Measurements from ENCODE around the gene EFCAB6.

EFCAB6 gene

DNA sequence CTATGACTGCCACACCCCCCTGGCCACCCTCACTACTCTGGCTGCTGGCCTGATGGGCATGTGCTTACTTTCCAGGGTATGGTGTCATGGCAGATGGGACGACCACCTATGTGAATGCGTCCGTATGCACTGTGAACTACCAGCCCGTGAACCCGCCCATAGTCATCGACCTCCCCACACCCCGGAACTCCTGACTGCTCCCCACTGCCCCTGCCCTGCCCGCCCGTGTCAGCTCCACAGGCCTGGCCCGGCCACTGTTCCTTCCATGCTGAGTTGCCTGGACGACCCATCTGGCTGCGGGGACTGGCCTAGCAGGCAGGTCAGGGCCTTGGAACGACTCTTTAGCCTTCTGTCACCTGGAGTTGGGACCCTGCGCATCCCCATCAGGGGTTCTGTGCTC is 306.7 kb downstream of the EFCAB6 start:
- no peak for DNase-seq (ENCODE audit: low spot score)

DNA sequence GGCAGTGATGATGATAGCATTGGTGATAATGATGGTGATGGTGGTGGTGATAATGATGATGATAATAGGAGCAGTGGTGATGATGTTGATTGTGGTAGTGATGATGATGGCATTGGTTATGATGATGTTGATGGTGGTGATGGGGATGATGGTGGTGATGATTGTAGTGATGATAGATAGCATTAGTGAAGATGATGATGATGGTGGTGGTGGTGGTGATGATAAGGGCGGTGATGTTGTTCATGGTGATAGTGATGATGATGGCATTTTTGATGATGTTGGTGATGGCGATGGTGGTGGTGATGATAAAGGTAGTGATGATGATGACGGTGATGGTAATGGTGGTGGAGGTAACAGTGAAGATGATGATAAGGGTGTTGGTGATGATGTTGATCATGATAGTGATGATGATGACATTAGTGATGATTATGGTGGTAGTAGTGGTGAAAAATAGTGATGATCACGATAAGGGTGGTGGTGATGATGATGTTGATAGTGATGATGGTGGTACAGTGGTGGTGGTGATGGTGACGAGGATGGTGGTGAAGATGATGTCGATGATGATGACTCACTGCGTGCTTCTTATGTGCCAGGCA is 307.3 kb downstream of the EFCAB6 start:
- no peak for DNase-seq (ENCODE audit: low spot score)

DNA sequence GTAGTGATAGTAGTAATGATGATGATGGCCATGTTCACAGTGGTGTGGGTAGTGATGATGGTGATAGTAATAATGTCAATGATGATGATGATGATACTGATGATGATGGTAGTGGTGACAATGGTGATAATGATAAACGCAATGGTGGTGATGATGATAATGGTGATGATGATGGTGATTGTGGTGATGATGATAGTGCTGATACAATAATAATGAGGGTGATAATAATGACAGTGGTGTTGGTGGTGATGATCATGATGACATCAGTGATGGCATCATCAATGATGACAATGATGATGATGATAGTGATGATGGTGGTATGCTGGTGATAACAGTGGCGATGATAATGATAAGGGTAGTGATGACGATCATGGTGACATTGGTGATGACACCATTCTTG is 308.0 kb downstream of the EFCAB6 start:
- no peak for DNase-seq (ENCODE audit: low spot score)

DNA sequence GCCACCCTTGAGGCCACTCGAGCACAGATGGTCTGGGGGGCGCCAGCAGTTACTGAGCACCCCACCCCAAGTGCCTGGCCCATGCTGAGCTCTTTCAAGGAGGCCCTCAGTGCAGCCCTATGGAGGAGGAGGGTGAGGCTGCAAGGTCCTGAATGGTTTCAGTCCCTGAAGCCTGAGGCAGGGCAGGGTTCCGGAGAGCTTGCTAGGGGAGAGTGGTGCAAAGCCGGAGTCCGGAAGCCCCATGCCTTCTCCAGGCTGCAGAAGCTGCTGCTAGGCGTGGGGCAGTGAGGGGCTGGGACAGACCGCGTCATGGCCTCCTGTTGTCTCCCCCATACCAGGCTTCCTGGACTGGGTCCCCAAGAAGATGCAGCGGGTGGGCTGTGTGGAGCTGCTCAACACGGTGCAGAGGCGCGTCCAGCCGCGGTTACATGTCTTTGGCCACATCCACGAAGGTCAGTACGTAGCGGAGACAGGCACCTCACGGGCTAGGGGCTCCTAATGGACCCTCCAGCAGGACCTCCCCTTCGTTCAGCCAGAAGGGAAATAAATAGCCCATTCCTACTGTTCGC is 309.7 kb downstream of the EFCAB6 start:
- no peak for DNase-seq (ENCODE audit: low spot score)

DNA sequence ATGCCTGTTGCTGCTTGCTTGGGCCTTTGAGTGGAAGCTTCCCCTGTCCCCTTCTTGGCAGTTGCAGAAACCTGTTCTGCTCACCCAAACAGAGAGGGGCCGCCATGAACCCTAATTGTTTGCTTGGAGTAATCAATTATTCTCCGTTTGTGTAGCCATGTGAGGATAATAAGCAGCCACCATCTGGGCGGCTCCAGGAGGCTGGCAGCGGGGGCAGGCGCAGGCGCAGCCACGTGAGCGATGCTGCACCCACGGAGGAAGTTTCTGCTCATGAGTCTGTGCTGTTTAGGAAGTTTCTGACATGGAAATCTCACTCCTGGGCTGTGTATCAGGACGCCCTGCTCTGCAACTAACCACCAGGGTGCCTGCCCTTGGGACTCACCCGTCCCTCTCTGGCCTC is 310.2 kb downstream of the EFCAB6 start:
- DNase-seq (ENCODE audit: low spot score) = no peak

DNA sequence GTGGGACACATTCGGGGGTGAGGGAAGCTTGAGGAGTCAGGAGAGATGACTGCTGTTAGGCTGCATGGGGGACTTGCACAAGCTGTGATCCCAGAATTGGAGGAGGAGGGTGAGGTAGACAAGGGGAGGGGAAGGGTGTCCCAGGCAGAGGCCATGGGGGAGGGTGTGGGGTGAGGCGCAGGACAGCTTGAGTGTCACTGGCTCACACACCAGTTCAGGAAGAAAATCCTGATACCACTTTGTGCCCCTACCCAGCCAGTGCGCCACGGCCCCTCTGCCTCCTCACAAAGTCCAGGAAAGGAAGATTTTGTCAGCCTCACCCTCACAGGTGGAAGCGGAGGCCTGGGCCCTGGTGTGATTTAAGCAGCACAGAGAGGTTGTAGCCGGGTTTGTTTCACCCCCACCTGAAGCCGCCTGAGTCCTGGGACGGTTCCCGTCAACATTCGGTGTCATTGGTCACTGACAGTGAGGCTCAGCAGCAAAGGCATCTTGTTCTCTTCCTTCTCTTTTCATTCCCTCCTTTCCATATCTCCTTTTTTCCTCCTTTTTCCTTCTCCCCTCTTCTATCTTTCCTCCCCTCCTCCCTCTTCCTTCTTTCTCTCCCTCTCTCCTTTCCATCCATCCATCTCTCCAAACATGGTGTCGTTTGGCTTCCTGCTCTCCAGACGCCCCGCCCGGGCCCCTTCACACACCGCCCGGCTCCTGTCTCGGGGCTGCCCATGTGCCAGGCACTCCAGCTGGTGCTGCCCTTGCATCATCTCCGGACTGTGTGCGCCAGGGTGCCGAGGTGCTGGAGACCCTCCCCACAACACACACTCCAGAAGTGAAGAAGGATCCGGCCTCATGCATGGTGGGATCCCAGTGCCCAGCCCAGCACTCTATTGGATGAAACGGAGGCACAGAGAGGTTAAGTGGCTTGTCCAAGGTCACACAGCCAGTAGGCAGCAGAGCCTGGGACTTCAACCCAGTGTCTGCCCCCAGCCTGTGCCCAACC is 311.0 kb downstream of the EFCAB6 start:
- no peak for DNase-seq (ENCODE audit: low spot score)

DNA sequence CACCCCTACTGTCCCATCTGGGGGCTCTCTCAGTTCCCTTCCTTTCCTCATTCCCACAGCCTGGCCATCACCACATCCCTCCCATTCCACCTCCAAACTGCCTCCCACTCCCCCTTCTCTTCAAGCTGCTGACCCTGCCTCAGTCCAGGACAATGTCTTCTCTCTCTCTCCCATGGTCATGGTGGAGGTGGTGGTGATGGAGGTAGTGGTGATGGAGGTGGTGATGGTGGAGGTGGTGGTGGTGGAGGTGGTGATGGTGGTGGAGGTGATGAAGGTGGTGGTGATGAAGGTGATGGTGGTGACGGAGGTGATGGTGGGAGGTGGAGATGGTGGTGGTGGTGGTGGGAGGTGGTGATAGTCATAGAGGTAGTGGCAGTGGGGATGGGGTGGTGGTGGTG is 313.2 kb downstream of the EFCAB6 start:
- DNase-seq (ENCODE audit: low spot score) = no peak

DNA sequence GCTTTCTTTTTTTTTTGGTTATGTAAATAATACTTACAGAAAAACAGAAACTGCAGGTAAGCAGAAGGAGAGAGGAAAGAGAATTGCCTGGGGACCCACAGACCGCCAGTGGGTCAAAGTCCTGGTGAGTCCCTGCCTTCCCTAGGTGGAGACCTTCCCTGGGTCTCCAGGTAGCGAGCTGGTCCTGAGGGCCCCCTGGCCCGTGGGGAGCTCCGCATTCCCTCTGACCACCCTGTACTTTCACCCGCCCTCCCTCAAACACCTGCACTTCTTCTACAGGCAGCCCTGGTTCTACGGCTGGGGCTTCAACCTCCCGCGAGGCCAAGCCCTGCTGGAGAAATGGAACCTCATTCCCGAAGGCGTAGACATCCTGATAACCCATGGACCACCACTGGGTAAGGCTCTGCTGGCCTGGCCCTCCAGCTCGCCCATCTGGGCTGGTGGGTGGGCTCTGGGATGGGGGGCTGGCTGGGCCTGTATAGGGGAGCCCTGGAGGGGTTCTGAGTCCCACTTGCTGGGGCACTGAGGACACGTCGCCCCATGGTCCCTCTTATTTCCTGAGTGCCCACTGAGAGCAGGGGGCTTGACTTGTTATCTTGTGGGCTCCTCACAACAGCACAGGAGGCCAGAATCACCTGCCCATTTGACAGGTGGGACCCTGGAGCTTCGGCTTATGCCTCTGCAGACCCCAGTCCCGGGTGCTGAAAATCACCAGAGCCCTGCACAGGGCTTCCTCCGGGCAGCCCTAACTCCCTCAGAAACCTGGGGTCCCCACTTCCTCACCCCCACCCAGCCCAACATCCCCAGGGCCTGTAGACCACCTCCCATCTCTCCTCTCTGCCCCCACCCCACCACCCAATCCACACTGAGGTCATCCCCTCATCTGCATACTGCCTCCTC is 313.9 kb downstream of the EFCAB6 start:
- no peak for DNase-seq (ENCODE audit: low spot score)

DNA sequence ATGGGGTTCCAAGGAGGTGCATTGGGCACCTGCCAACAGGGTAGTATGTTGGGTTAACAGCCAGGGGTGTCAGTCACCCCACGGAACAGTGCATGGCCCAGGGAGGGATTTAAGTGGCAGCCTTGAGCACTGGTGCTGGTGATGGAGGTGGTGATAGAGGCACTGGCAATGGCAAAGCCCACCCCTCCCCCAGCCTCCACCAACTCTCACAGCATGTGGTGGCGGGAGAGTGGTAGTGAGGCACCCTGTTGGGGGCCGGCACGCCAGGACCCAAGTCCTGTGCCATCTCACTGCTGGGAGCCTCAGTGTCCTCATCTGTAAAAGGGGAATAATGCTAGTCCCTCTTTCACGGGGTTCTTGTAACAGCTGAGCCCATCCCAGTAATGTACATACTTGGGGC is 318.8 kb downstream of the EFCAB6 start:
- no peak for DNase-seq (ENCODE audit: low spot score)

DNA sequence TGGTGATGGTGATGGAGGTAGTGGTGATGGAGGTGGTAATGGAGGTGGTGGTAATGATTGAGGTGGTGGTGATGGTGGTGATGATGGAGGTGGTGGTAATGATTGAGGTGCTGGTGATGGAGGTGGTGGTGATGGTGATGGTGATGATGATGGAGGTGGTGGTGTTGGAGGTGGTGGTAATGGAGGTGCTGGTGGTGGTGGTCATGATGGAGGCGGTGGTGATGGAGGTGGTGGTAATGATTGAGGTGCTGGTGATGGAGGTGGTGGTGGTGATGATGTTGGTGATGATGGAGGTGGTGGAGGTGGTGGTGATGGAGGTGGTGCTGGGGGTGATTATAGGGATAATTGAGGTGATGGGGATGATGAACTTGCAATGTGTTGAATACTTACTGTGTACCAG is 320.4 kb downstream of the EFCAB6 start:
- DNase-seq (ENCODE audit: low spot score) = no peak

DNA sequence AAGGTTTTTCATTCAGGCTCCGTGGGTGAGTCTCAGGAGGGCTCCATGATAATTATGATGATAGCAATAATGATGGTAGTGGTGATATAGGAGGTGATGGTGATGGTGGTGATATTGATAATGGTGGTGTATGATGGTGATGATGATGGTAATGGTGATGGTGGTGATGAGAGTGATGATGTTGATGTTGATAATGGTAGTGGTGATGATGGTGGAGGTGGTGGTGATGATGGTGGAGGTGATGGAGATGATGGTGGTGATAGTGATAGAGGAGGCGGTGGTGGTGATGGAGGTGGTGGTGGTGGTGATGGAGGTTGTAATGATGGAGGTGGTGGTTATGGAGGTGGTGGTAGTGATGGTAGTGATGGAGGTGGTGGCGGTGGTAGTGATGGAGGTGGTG is 320.9 kb downstream of the EFCAB6 start:
- no peak for DNase-seq (ENCODE audit: low spot score)

DNA sequence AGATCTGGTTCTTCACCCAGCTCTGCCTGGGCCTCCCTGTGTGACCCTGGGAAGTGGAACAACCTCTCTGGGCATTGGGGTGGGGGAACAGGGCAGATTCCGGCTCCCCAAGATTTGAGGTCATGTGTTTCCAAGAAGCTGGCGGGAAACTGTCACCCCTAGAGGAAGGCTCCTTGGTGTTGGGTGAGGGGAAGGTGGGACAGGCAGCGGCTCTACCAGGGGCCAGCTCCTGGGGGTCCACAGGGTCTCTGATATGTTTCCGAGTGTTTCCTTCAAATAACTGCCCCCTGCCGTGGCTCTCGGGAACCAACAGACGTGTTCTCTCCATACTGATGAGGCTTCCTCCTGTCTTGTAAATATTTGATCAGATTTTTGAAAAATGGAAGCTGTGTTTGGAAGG is 321.8 kb downstream of the EFCAB6 start:
- DNase-seq (ENCODE audit: low spot score) = no peak

DNA sequence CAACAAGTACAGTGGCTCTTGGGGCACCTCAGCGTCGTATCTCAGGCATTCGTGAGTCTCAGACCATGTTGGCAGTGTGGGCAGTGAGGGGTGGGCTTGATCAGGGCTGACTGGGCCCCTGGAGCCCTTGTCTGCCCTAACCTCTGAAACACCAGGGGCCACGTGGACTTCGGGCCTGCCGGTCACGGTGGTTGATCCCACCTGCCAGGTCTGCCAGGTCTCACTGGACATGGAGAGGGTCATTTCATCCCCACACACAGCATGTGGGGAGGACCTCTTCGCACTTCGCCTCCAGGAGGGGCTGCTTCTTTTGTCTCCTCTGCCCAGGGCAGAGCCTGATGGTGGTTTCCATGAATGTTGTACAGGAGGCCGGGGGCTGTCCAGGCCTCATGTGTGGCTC is 323.2 kb downstream of the EFCAB6 start:
- no peak for DNase-seq (ENCODE audit: low spot score)

DNA sequence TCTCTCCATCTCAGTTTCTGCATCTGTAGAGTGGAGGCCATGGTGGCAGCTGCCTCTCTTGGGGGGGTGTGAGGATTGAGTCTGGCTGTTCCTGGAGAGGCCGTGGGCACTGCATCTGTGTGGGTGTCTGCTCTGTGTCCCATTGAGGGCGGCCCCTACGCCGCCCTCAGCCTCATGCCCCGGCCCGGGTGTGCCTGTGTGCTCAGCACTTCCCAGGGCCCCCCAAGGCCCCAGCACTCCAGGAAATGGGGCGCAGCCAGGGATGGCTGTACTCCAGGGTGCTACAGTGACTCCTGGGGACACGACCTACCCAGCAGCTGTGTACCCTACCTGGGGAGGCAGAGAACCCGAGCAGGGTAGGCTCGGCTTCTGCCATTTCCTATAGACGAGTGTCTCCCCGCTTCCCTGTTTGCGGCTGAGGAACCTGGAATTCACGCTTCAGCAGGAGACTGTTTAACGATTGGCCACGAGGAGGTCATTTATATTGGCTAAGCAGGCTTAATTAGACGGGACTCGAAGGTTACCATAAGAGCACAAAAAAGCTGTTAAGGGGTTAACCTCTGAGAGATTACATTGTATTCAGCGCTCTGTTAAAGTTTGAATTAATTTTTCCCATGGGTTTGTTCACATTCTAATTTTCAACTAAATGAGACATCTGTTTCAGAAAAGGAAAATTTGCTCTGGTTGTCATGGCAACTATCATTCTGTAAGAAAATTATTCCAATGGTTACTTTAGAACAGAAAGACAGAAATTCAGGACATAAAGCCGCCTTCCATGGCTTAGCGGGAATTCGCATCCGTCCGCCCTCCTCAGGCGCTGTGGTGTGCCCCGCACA is 323.9 kb downstream of the EFCAB6 start:
- DNase-seq (ENCODE audit: low spot score) = no peak

DNA sequence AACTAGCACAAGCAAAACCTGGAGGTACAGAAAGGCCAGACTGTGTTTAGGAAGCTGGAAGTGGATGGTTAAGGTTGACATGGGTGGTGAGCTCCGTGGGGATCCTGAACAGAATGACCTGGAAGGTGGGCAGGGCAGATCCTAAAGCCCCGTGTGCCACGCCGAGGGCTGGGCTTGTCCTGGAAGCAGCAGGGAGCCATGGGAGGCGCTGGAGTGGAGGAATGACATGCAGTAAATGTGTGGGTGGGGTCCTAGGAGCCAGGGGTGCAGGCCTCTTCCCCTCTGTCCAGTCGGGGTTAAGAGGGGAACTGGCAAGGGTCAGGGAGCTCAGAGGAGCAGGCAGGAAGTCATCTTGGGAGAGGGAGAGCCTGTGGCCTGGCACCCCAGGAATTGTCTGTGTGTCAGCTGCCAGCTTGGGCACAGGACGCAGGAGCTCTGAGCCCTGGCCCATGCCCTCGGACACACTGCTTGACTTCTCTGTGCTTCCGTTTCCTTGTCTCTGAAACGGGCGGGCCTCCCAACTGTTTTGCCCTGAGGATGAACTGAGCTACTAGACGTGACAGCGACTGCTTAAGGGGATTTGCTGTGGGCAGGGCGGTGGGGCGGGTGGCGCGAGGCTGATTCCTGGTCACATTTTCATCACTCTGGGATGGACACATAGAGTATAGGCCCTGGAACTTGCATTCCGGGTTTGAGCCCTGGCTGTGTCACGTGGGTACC is 324.6 kb downstream of the EFCAB6 start:
- DNase-seq (ENCODE audit: low spot score) = no peak

DNA sequence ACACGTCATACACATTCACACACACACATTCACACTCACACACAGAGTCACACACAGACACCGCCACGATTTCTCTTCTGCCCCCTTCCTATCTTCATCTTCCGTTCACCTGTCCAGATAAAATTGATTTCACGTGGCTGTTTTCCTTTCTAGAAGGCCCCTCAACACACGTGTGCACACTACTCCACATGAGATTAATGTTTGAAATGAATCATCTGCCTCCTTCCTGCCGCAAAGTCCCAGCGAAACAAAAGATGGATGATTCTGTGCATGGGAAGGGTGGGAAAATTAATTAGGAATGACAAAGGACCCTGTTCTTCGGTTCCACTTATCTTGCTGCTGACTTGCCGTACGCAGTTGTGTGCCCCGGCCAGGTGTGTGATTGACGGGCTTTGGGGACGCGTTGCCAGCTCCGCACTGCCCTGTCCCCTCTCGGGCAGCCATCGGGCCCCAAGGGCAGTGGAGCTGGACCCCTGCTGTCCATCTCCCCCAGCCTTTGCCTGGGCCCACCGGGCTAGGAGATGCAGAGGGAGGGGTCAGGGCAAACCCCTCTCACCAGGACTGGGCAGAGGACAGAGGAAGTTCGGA is 326.5 kb downstream of the EFCAB6 start:
- no peak for DNase-seq (ENCODE audit: low spot score)

DNA sequence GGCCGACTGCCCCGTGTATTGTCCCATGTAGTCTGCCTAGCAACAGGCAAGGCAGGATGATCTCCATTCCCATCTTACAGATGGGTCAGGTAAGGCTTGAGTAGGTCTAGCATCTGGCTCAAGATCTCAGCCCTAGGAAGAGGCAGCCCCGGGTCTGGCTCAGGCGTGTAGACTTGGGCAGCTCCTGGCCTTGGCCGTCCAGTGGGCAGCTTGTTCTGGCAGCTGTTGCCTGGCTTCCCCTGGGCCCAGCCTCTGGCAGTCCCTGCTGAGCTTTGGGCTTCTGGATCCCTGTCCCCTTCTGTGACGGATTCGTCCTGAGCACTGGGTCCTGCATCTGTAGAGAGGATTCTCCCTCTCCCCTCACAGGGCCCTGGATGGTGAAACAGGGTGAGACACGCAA is 327.9 kb downstream of the EFCAB6 start:
- DNase-seq (ENCODE audit: low spot score) = no peak

DNA sequence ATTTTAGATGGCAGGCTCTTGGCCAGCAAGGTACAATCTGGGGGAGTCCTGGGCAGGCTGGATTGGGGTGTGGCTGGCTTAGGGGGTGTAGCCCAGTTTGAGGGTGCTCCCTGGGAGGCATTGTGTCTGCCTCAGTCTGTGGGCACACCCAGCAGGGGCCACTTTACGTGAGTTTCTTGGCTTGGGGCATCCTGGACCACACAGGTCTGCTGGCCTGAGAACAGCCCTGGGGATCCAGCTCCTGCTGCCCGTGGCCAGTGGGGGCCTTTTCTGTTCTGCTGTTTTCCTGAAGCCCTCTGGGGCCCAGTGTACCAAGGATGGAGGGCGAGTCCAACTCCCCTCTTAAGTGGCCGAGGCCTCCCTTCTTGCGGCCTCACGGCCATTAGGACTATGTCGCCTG is 328.4 kb downstream of the EFCAB6 start:
- no peak for DNase-seq (ENCODE audit: low spot score)

DNA sequence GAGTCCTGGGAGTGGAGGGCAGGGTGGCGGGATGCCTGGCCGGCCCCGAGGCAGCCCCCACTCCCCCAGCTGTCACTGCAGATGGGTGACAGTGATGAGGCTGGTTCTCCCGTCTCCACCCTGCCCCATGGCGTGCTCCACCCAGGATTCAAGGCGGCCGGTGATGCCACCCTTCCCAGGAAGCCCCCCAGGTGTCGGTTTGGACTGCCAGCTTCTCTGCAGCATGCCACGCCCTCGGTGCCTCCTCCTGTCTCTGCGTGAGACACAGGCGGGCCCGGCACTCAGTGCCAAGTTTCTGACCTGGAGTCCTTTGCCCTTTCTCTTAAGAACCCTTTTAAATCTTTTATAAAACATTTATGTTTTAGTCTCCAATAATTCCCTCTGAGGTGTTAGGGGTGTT is 328.8 kb downstream of the EFCAB6 start:
- DNase-seq (ENCODE audit: low spot score) = no peak

DNA sequence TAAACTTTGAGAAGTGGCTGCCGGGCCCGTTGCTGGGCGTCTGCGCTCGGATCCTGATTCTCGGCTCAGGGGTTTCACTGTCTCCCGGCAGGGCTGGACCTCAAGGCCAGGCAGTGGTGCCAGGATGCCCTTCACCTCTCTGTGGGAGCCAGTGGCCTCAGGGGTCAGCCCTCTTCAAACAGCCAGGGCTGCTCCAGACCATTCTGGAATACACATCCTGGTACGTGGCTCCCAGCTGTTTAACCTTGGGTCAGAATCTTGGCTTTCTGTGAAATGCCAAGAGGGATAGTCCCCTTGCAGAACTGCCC is 329.8 kb downstream of the EFCAB6 start:
- no peak for DNase-seq (ENCODE audit: low spot score)
